Measurements from ENCODE around the gene NFYC. TPM values are rescaled to one million over a fixed set of nuclear protein-coding genes. Genes with fewer than 3 reads are reported as not detected.

NFYC gene
- total and polyA plus RNA-seq, 2 of the 8 experiments (the other 6 are each of a cell fraction or from before 2014, with no cell fraction given): 54.1 to 124 TPM

DNA sequence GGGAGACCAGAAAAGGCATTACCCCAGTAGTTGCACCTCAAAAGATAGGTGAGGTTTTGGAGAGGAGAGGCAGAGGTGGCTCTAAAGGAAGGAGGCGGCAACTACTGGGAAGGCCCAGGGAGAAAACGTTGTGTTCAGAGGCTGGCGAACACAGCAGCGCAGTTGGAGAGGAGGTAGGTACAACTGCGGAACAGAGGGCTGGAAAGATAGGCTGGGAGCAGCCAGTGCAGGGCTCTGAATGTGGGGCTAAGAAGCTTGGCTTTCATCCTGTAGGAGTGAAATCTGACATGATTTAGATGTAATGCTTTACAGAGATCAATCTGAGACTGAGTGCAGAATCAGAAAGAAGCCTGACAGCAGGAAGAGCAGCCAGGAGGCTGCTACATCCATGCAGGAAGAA is 39.0 kb upstream of the NFYC start (continued):
- TF ChIP-seq, protein P1, sequence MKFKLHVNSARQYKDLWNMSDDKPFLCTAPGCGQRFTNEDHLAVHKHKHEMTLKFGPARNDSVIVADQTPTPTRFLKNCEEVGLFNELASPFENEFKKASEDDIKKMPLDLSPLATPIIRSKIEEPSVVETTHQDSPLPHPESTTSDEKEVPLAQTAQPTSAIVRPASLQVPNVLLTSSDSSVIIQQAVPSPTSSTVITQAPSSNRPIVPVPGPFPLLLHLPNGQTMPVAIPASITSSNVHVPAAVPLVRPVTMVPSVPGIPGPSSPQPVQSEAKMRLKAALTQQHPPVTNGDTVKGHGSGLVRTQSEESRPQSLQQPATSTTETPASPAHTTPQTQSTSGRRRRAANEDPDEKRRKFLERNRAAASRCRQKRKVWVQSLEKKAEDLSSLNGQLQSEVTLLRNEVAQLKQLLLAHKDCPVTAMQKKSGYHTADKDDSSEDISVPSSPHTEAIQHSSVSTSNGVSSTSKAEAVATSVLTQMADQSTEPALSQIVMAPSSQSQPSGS (IDR thresholded peaks at IDR 0.05; ENCODE audit: low read length): no peak
- TF ChIP-seq, protein P2, sequence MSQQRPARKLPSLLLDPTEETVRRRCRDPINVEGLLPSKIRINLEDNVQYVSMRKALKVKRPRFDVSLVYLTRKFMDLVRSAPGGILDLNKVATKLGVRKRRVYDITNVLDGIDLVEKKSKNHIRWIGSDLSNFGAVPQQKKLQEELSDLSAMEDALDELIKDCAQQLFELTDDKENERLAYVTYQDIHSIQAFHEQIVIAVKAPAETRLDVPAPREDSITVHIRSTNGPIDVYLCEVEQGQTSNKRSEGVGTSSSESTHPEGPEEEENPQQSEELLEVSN (IDR thresholded peaks at IDR 0.05): no peak
- no peak for TF ChIP-seq ZNF274 (IDR thresholded peaks at IDR 0.05; ENCODE audit: borderline replicate concordance, extremely low read depth, low read length)
- TF ChIP-seq, protein P3, sequence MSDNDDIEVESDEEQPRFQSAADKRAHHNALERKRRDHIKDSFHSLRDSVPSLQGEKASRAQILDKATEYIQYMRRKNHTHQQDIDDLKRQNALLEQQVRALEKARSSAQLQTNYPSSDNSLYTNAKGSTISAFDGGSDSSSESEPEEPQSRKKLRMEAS (IDR thresholded peaks at IDR 0.05): no peak
